Measurements from ENCODE around the gene C6orf132.

- TF ChIP-seq CTCF (IDR thresholded peaks at IDR 0.05; ENCODE audit: low read depth, low read length, poor library complexity, severe bottlenecking) (no peak), EZH2phosphoT487 (IDR thresholded peaks at IDR 0.05; ENCODE audit: borderline replicate concordance, low read length) (no peak)
Measured at GRCh38 chr6:42150254-42150653, 7.8 kb upstream of the C6orf132 start.

All from DOHH2 (cell line).